Activated naive CD4-positive, alpha-beta T cell treated with anti-CD3 and anti-CD28 coated beads, Interleukin-2, amount 50 U/mL, for 72 hours (primary cell): ENCODE results near the gene HYAL3. TPM values are rescaled to one million over a fixed set of nuclear protein-coding genes. Genes with fewer than 3 reads are reported as not detected.
"Not testable (repeated sequence)": the region's sequence is repeated elsewhere in the genome, so short reads cannot be mapped to it uniquely, and the experiment has no call there.

Source experiments
- ATAC-seq, 2 donors: fragments of 150-1000 bp; cut with Tn5 transposase; 2 replicates each; pipeline ENCODE4 v1.10.0; 2021; ENCODE audit warnings: mild to moderate bottlenecking in 2 of 2, moderate library complexity in 2 of 2
- DNase-seq, 2 donors: peaks; one replicate each; pipeline ENCODE4 v3.0.0; 2021 to 2022; ENCODE audit warnings: low spot score in 2 of 2
- H3K27ac Mint-ChIP-seq, 2 donors: one replicate each; pipeline ENCODE4 v1.8.0; 2022; ENCODE audit warnings: mild to moderate bottlenecking in 2 of 2, mixed read lengths in 2 of 2
- H3K36me3 Mint-ChIP-seq, 2 donors: one replicate each; pipeline ENCODE4 v1.8.0; 2022; ENCODE audit warnings: mixed read lengths in 2 of 2
- H3K9me3 Mint-ChIP-seq, 2 donors: one replicate each; pipeline ENCODE4 v1.8.0; 2022; ENCODE audit warnings: mixed read lengths in 2 of 2
- total RNA-seq, 2 donors: library from RNA; stranded (reverse); gene quantifications; one replicate each; pipeline ENCODE4 v1.2.3, GENCODE V29; 2022

HYAL3 gene
- total RNA-seq, 2 donors from 2014 or later: 4.3 to 6.6 TPM

GRCh38 chr3:50322115-50322385, 22.8 kb upstream of the HYAL3 start:
- no peaks in the 10 kb centered on the region for H3K9me3 Mint-ChIP-seq
- no peaks in the 10 kb centered on the region for H3K36me3 Mint-ChIP-seq
- H3K27ac Mint-ChIP-seq: peak overlapping the region in 1 of 2 donors; percentile 87
- no peak for ATAC-seq
- DNase-seq: no peak

- peak overlapping the region; percentile 87 to 94 for H3K27ac Mint-ChIP-seq
- DNase-seq (peak; percentile 86 to 91), ATAC-seq (peak; percentile 85 to 86)
- no peaks in the 10 kb centered on the region for H3K9me3 Mint-ChIP-seq
- H3K36me3 Mint-ChIP-seq: no peaks in the 10 kb centered on the region
Observed at GRCh38 chr3:50321336-50322114, 22.3 kb upstream of the HYAL3 start.

- peak; percentile 72 to 73 for ATAC-seq
- Mint-ChIP-seq H3K36me3 (no peaks in the 10 kb centered on the region), H3K27ac (peak overlapping the region; percentile 87 to 90), H3K9me3 (no peaks in the 10 kb centered on the region)
- DNase-seq: peak in 1 of 2 donors; percentile 70
Observed at GRCh38 chr3:50320853-50321335, 21.7 kb upstream of the HYAL3 start.

GRCh38 chr3:50319894-50320625, 20.9 kb upstream of the HYAL3 start:
- no peak for ATAC-seq
- Mint-ChIP-seq H3K36me3 (no peaks in the 10 kb centered on the region), H3K27ac (peak overlapping the region in 1 of 2 donors; percentile 76), H3K9me3 (no peaks in the 10 kb centered on the region)
- DNase-seq: no peak

- ATAC-seq (no peak), DNase-seq (no peak)
- Mint-ChIP-seq H3K36me3 (no peaks in the 10 kb centered on the region), H3K27ac (no peak overlapping the region), H3K9me3 (no peaks in the 10 kb centered on the region)
Observed at GRCh38 chr3:50319181-50319893, 20.1 kb upstream of the HYAL3 start.

- Mint-ChIP-seq H3K9me3 (no peaks in the 10 kb centered on the region), H3K27ac (no peak overlapping the region), H3K36me3 (no peaks in the 10 kb centered on the region)
- DNase-seq (no peak), ATAC-seq (no peak)
Observed at GRCh38 chr3:50318615-50319014, 19.4 kb upstream of the HYAL3 start.

GRCh38 chr3:50318163-50318562, 19.0 kb upstream of the HYAL3 start:
- Mint-ChIP-seq H3K9me3 (no peaks in the 10 kb centered on the region), H3K36me3 (no peaks in the 10 kb centered on the region), H3K27ac (no peak overlapping the region)
- no peak for ATAC-seq
- DNase-seq: no peak

GRCh38 chr3:50317300-50317699, 18.1 kb upstream of the HYAL3 start:
- no peak for DNase-seq
- Mint-ChIP-seq H3K36me3 (no peaks in the 10 kb centered on the region), H3K9me3 (no peaks in the 10 kb centered on the region), H3K27ac (peak overlapping the region in 1 of 2 donors; percentile 60)
- ATAC-seq: no peak

GRCh38 chr3:50316657-50317242, 17.5 kb upstream of the HYAL3 start:
- ATAC-seq (no peak), DNase-seq (no peak)
- H3K36me3 Mint-ChIP-seq: no peaks in the 10 kb centered on the region
- peak overlapping the region; percentile 19 to 60 for H3K27ac Mint-ChIP-seq
- H3K9me3 Mint-ChIP-seq: no peaks in the 10 kb centered on the region

GRCh38 chr3:50314816-50315215, 15.6 kb upstream of the HYAL3 start:
- DNase-seq: no peak
- no peak for ATAC-seq
- Mint-ChIP-seq H3K36me3 (peaks cover 0 to under 1% of the 10 kb centered on the region in 2 donors), H3K27ac (no peak overlapping the region), H3K9me3 (no peaks in the 10 kb centered on the region)

- DNase-seq (no peak), ATAC-seq (no peak)
- H3K36me3 Mint-ChIP-seq: peaks cover 0 to 4% of the 10 kb centered on the region in 2 donors
- H3K9me3 Mint-ChIP-seq: no peaks in the 10 kb centered on the region
- peak overlapping the region; percentile 15 to 26 for H3K27ac Mint-ChIP-seq
Observed at GRCh38 chr3:50314342-50314741, 15.1 kb upstream of the HYAL3 start.

- not testable (repeated sequence) for H3K36me3 Mint-ChIP-seq, H3K9me3 Mint-ChIP-seq
Observed at GRCh38 chr3:50312041-50312440, 12.8 kb upstream of the HYAL3 start.

GRCh38 chr3:50304601-50305000, 5.4 kb upstream of the HYAL3 start:
- Mint-ChIP-seq H3K9me3 (no peaks in the 10 kb centered on the region), H3K27ac (no peak overlapping the region), H3K36me3 (peaks cover 0 to 1% of the 10 kb centered on the region in 2 donors)
- ATAC-seq (peak; percentile 11 to 54), DNase-seq (no peak)

More at GRCh38 chr3:50312041-50312440, 12.8 kb upstream of the HYAL3 start:
- not testable (repeated sequence) for H3K27ac Mint-ChIP-seq, ATAC-seq, DNase-seq

- H3K36me3 Mint-ChIP-seq: peaks cover 0 to 4% of the 10 kb centered on the region in 2 donors
Observed at GRCh38 chr3:50303013-50303815, 4.0 kb upstream of the HYAL3 start, which contains the start of gene HYAL1. TSS of gene HYAL1 (minus strand) at chr3:50303574. CDS start at chr3:50302956, 618 bp downstream.

GRCh38 chr3:50302095-50303012, 3.1 kb upstream of the HYAL3 start:
- no peak for ATAC-seq
- H3K36me3 Mint-ChIP-seq: peaks cover 0 to 4% of the 10 kb centered on the region in 2 donors
- no peak overlapping the region for H3K27ac Mint-ChIP-seq
- no peak for DNase-seq
- H3K9me3 Mint-ChIP-seq: no peaks in the 10 kb centered on the region

More at GRCh38 chr3:50303013-50303815, 4.0 kb upstream of the HYAL3 start, which contains the start of gene HYAL1:
- H3K27ac Mint-ChIP-seq: no peak within 1 kb of the TSS
- H3K9me3 Mint-ChIP-seq: no peaks in the 10 kb centered on the region
- ATAC-seq (no peak), DNase-seq (no peak)
